Mesenchymal stem cell (in vitro differentiated cells and primary cell): Measurements from ENCODE around the gene PDE9A.

Experiments used
- DNase-seq: peaks from one replicate; pipeline ENCODE4 v3.0.0-alpha.2; 2013
- H2AFZ ChIP-seq: one replicate; pipeline ENCODE4 v1.6.1; 2013; ENCODE audit warnings: low read depth, mild to moderate bottlenecking, control low read depth, inconsistent platforms, low read length, moderate library complexity
- H2AK5ac ChIP-seq: 2 replicates; pipeline ENCODE4 v1.6.1; 2013; ENCODE audit warnings: low read length, moderate library complexity, mild to moderate bottlenecking, inconsistent platforms; ENCODE audit not compliant: severe bottlenecking
- H2BK120ac ChIP-seq: one replicate; pipeline ENCODE4 v1.6.1; 2013; ENCODE audit warnings: low read depth, mild to moderate bottlenecking, inconsistent platforms, low read length, moderate library complexity
- H2BK12ac ChIP-seq, 2 experiments: one replicate each; pipeline ENCODE4 v1.6.1; 2013; ENCODE audit warnings: inconsistent platforms in 2 of 2, low read length in 2 of 2, mild to moderate bottlenecking in 2 of 2, moderate library complexity in 2 of 2, control low read depth in 1 of 2
- H2BK15ac ChIP-seq: one replicate; pipeline ENCODE4 v1.6.1; 2013; ENCODE audit warnings: mild to moderate bottlenecking, low read depth, inconsistent platforms; ENCODE audit not compliant: poor library complexity, severe bottlenecking
- H2BK5ac ChIP-seq: 2 replicates; pipeline ENCODE4 v1.6.1; 2013; ENCODE audit warnings: low read depth, mild to moderate bottlenecking, low read length, control low read depth, inconsistent platforms; ENCODE audit not compliant: poor library complexity, severe bottlenecking
- H3K14ac ChIP-seq, 2 experiments: one replicate each; pipeline ENCODE4 v1.6.1; 2013; ENCODE audit warnings: inconsistent platforms in 2 of 2, low read length in 2 of 2, control low read depth in 1 of 2, mild to moderate bottlenecking in 1 of 2, moderate library complexity in 1 of 2
- H3K18ac ChIP-seq, 2 experiments: one replicate each; pipeline ENCODE4 v1.6.1; 2013; ENCODE audit warnings: inconsistent platforms in 2 of 2, low read length in 2 of 2, control low read depth in 1 of 2, low read depth in 1 of 2, mild to moderate bottlenecking in 1 of 2
- H3K23ac ChIP-seq, 2 experiments: one replicate each; pipeline ENCODE4 v1.6.1; 2013; ENCODE audit warnings: inconsistent platforms in 2 of 2, low read length in 2 of 2, mild to moderate bottlenecking in 2 of 2, moderate library complexity in 2 of 2, control low read depth in 1 of 2
- H3K27ac ChIP-seq: 2 replicates; pipeline ENCODE4 v1.5.1; 2013; ENCODE audit warnings: mild to moderate bottlenecking, moderate library complexity, low read length, control low read depth, inconsistent platforms; ENCODE audit not compliant: poor library complexity, severe bottlenecking
- H3K27me3 ChIP-seq, 2 experiments: 2 replicates each; pipeline versions ENCODE4 v1.6.1 to v1.7.0; 2013; ENCODE audit warnings: low read length in 2 of 2, mild to moderate bottlenecking in 2 of 2, moderate library complexity in 2 of 2, control low read depth in 1 of 2, inconsistent platforms in 1 of 2; ENCODE audit not compliant: control insufficient read depth in 1 of 2, insufficient read depth in 1 of 2
- H3K36me3 ChIP-seq, 2 experiments: 2 replicates each; pipeline versions ENCODE4 v1.6.1 to v1.7.0; 2013; ENCODE audit warnings: low read length in 2 of 2, control low read depth in 1 of 2, inconsistent platforms in 1 of 2, low read depth in 1 of 2, mild to moderate bottlenecking in 1 of 2; ENCODE audit not compliant: insufficient read depth in 2 of 2, control insufficient read depth in 1 of 2
- H3K4ac ChIP-seq, 2 experiments: one replicate each; pipeline ENCODE4 v1.6.1; 2013; ENCODE audit warnings: inconsistent platforms in 2 of 2, low read length in 2 of 2, mild to moderate bottlenecking in 2 of 2, moderate library complexity in 2 of 2, control low read depth in 1 of 2, low read depth in 1 of 2
- H3K4me1 ChIP-seq: 2 replicates; pipeline ENCODE4 v1.6.1; 2013; ENCODE audit warnings: low read depth, low read length, control low read depth; ENCODE audit not compliant: control insufficient read depth, insufficient read depth
- H3K4me2 ChIP-seq: 2 replicates; pipeline ENCODE4 v1.6.1; 2013; ENCODE audit warnings: low read length, mild to moderate bottlenecking, inconsistent platforms; ENCODE audit not compliant: poor library complexity, severe bottlenecking
- H3K4me3 ChIP-seq, 2 experiments: 2 replicates each; pipeline versions ENCODE4 v1.5.1 to v1.7.0; 2013; ENCODE audit warnings: low read length in 2 of 2, mild to moderate bottlenecking in 2 of 2, control low read depth in 1 of 2, low read depth in 1 of 2; ENCODE audit not compliant: insufficient read depth in 1 of 2
- H3K79me1 ChIP-seq: replicated peaks from 2 replicates; pipeline ENCODE4 v1.6.1; 2013; ENCODE audit warnings: mild to moderate bottlenecking, control low read depth, low read length, inconsistent platforms; ENCODE audit not compliant: poor library complexity, severe bottlenecking
- H3K9ac ChIP-seq: 2 replicates; pipeline ENCODE4 v1.7.0; 2013; ENCODE audit warnings: mild to moderate bottlenecking, low read length, moderate library complexity
- H3K9me3 ChIP-seq: 2 replicates; pipeline ENCODE4 v1.7.0; 2013; ENCODE audit warnings: mild to moderate bottlenecking, low read length; ENCODE audit not compliant: control insufficient read depth
- H4K8ac ChIP-seq: one replicate; pipeline ENCODE4 v1.6.1; 2013; ENCODE audit warnings: inconsistent platforms, mild to moderate bottlenecking, low read length, moderate library complexity
- H4K91ac ChIP-seq: one replicate; pipeline ENCODE4 v1.6.1; 2013; ENCODE audit warnings: mild to moderate bottlenecking, low read length, inconsistent platforms
- WGBS: methylation state at CpG from one replicate; pipeline ENCODE4 v1.1.7; 2013; ENCODE audit warnings: mixed read lengths; 5-methylcytosine and 5-hydroxymethylcytosine counted together

Gene PDE9A

GRCh38 chr21:42679319-42680057 is 26.1 kb downstream of the PDE9A start:
- H3K9me3 ChIP-seq = no peaks in the 10 kb centered on the region
- no peak overlapping the region for H3K9ac ChIP-seq
- no peak overlapping the region for H4K8ac ChIP-seq
- H3K36me3 ChIP-seq = peaks cover 0 to 8% of the 10 kb centered on the region in 2 experiments
- H4K91ac ChIP-seq = no peak overlapping the region
- H2AFZ ChIP-seq = no peak overlapping the region
- H3K4me2 ChIP-seq = no peak overlapping the region
- H2BK15ac ChIP-seq = no peak overlapping the region
- H3K4me3 ChIP-seq = no peak overlapping the region
- no peak for DNase-seq
- H3K27ac ChIP-seq = no peak overlapping the region
- H3K4ac ChIP-seq = no peak overlapping the region
- H3K4me1 ChIP-seq = peaks cover 26% of the 10 kb centered on the region
- no peak overlapping the region for H3K18ac ChIP-seq
- no peak overlapping the region for H2BK12ac ChIP-seq
- peaks cover 56 to 90% of the 10 kb centered on the region in 2 experiments for H3K27me3 ChIP-seq
- no peak overlapping the region for H2AK5ac ChIP-seq
- no peak overlapping the region for H3K23ac ChIP-seq
- no peak overlapping the region for H3K14ac ChIP-seq
- WGBS = 95% methylated on average over 20 of the region's 22 CpGs
- no peak overlapping the region for H2BK120ac ChIP-seq
- peaks cover 2% of the 10 kb centered on the region for H3K79me1 ChIP-seq
- no peak overlapping the region for H2BK5ac ChIP-seq

- peaks cover 56 to 85% of the 10 kb centered on the region in 2 experiments for H3K27me3 ChIP-seq
- no peak overlapping the region for H2BK120ac ChIP-seq
- no peak for DNase-seq
- H2AK5ac ChIP-seq = no peak overlapping the region
- peaks cover 2% of the 10 kb centered on the region for H3K79me1 ChIP-seq
- H3K4me2 ChIP-seq = no peak overlapping the region
- H3K9ac ChIP-seq = no peak overlapping the region
- H3K27ac ChIP-seq = no peak overlapping the region
- H3K4ac ChIP-seq = no peak overlapping the region
- H3K9me3 ChIP-seq = no peaks in the 10 kb centered on the region
- H2BK15ac ChIP-seq = no peak overlapping the region
- H3K4me1 ChIP-seq = peaks cover 26% of the 10 kb centered on the region
- no peak overlapping the region for H3K4me3 ChIP-seq
- H3K14ac ChIP-seq = no peak overlapping the region
- peak overlapping the region in 1 of 2 experiments; percentile 26 for H2BK12ac ChIP-seq
- no peak overlapping the region for H3K23ac ChIP-seq
- H2AFZ ChIP-seq = no peak overlapping the region
- no peak overlapping the region for H3K18ac ChIP-seq
- peaks cover 0 to 8% of the 10 kb centered on the region in 2 experiments for H3K36me3 ChIP-seq
- no peak overlapping the region for H2BK5ac ChIP-seq
- no peak overlapping the region for H4K8ac ChIP-seq
- WGBS = 92% methylated on average over 7 of the region's 7 CpGs
- H4K91ac ChIP-seq = no peak overlapping the region
Observed at GRCh38 chr21:42680058-42680330, 26.6 kb downstream of the PDE9A start.

GRCh38 chr21:42680429-42680828 is 27.0 kb downstream of the PDE9A start:
- no peak overlapping the region for H3K9ac ChIP-seq
- no peak overlapping the region for H3K18ac ChIP-seq
- H3K9me3 ChIP-seq = no peaks in the 10 kb centered on the region
- no peak overlapping the region for H2AK5ac ChIP-seq
- WGBS = 97% methylated on average over 11 of the region's 11 CpGs
- no peak overlapping the region for H4K8ac ChIP-seq
- H3K4me3 ChIP-seq = no peak overlapping the region
- no peak overlapping the region for H2BK15ac ChIP-seq
- no peak overlapping the region for H3K4me2 ChIP-seq
- DNase-seq = no peak
- no peak overlapping the region for H4K91ac ChIP-seq
- H3K79me1 ChIP-seq = peaks cover 2% of the 10 kb centered on the region
- peaks cover 26% of the 10 kb centered on the region for H3K4me1 ChIP-seq
- H3K36me3 ChIP-seq = peaks cover 0 to 8% of the 10 kb centered on the region in 2 experiments
- H3K27ac ChIP-seq = no peak overlapping the region
- no peak overlapping the region for H3K4ac ChIP-seq
- H2BK120ac ChIP-seq = no peak overlapping the region
- peaks cover 56 to 81% of the 10 kb centered on the region in 2 experiments for H3K27me3 ChIP-seq
- H2AFZ ChIP-seq = no peak overlapping the region
- no peak overlapping the region for H3K23ac ChIP-seq
- no peak overlapping the region for H2BK5ac ChIP-seq
- H3K14ac ChIP-seq = no peak overlapping the region
- H2BK12ac ChIP-seq = peak overlapping the region in 1 of 2 experiments; percentile 26

GRCh38 chr21:42681296-42682206 is 28.1 kb downstream of the PDE9A start:
- Histone ChIP-seq H3K4ac (no peak overlapping the region), H2BK15ac (no peak overlapping the region), H3K23ac (no peak overlapping the region), H3K14ac (no peak overlapping the region), H2BK120ac (no peak overlapping the region), H3K9ac (no peak overlapping the region), H4K91ac (no peak overlapping the region), H3K36me3 (peaks cover 0 to 11% of the 10 kb centered on the region in 2 experiments), H3K4me2 (no peak overlapping the region), H3K4me3 (no peak overlapping the region), H2BK12ac (no peak overlapping the region), H3K9me3 (no peaks in the 10 kb centered on the region), H2AFZ (no peak overlapping the region), H3K4me1 (peaks cover 24% of the 10 kb centered on the region), H3K27me3 (peaks cover 47 to 70% of the 10 kb centered on the region in 2 experiments), H3K27ac (no peak overlapping the region), H3K79me1 (peaks cover 2% of the 10 kb centered on the region), H4K8ac (no peak overlapping the region), H2AK5ac (no peak overlapping the region), H2BK5ac (no peak overlapping the region), H3K18ac (no peak overlapping the region)
- DNase-seq = no peak
- 95% methylated on average over 23 of the region's 24 CpGs for WGBS
